ENCODE measurements around the gene MCRS1.

MCRS1 gene

GRCh38 chr12:49555631-49556390 lies 12.1 kb downstream of the MCRS1 start:
- no peak for DNase-seq
- no peak overlapping the region for H3K27ac Mint-ChIP-seq
- peaks cover 28% of the 10 kb centered on the region for H3K27me3 Mint-ChIP-seq (ENCODE audit: low read depth, poor library complexity)
- TF ChIP-seq CTCF (IDR thresholded peaks at IDR 0.05), result no peak
- H3K4me3 Mint-ChIP-seq, result no peak overlapping the region
- no peaks in the 10 kb centered on the region for H3K9me3 Mint-ChIP-seq
- peaks cover 26% of the 10 kb centered on the region for H3K36me3 Mint-ChIP-seq (ENCODE audit: low read depth)
- peaks cover 12% of the 10 kb centered on the region for H3K4me1 Mint-ChIP-seq

GRCh38 chr12:49554266-49554665 lies 13.7 kb downstream of the MCRS1 start:
- peaks cover 40% of the 10 kb centered on the region for H3K27me3 Mint-ChIP-seq (ENCODE audit: low read depth, poor library complexity)
- H3K4me3 Mint-ChIP-seq, result no peak overlapping the region
- DNase-seq, result no peak
- no peak for TF ChIP-seq CTCF (IDR thresholded peaks at IDR 0.05)
- peaks cover 13% of the 10 kb centered on the region for H3K36me3 Mint-ChIP-seq (ENCODE audit: low read depth)
- peaks cover 12% of the 10 kb centered on the region for H3K4me1 Mint-ChIP-seq
- no peak overlapping the region for H3K27ac Mint-ChIP-seq
- no peaks in the 10 kb centered on the region for H3K9me3 Mint-ChIP-seq

- no peaks in the 10 kb centered on the region for H3K9me3 Mint-ChIP-seq
- peaks cover 16% of the 10 kb centered on the region for H3K4me1 Mint-ChIP-seq
- no peak overlapping the region for H3K4me3 Mint-ChIP-seq
- peak; percentile 37 for TF ChIP-seq CTCF (IDR thresholded peaks at IDR 0.05)
- peaks cover 46% of the 10 kb centered on the region for H3K27me3 Mint-ChIP-seq (ENCODE audit: low read depth, poor library complexity)
- H3K36me3 Mint-ChIP-seq (ENCODE audit: low read depth), result peaks cover 7% of the 10 kb centered on the region
- H3K27ac Mint-ChIP-seq, result no peak overlapping the region
- no peak for DNase-seq
Measured at GRCh38 chr12:49553512-49554088, 14.3 kb downstream of the MCRS1 start.

- Mint-ChIP-seq H3K9me3 (no peaks in the 10 kb centered on the region), H3K36me3 (ENCODE audit: low read depth) (peaks cover 4% of the 10 kb centered on the region), H3K27ac (no peak overlapping the region), H3K27me3 (ENCODE audit: low read depth, poor library complexity) (peaks cover 53% of the 10 kb centered on the region), H3K4me3 (no peak overlapping the region), H3K4me1 (peaks cover 16% of the 10 kb centered on the region)
- TF ChIP-seq CTCF (IDR thresholded peaks at IDR 0.05), result no peak
- DNase-seq, result no peak
Measured at GRCh38 chr12:49552899-49553298, 15.0 kb downstream of the MCRS1 start.

GRCh38 chr12:49552425-49552824 lies 15.5 kb downstream of the MCRS1 start:
- H3K4me1 Mint-ChIP-seq, result peaks cover 16% of the 10 kb centered on the region
- H3K4me3 Mint-ChIP-seq, result no peak overlapping the region
- no peak overlapping the region for H3K27ac Mint-ChIP-seq
- H3K36me3 Mint-ChIP-seq (ENCODE audit: low read depth), result peaks cover 4% of the 10 kb centered on the region
- peaks cover 58% of the 10 kb centered on the region for H3K27me3 Mint-ChIP-seq (ENCODE audit: low read depth, poor library complexity)
- no peak for TF ChIP-seq CTCF (IDR thresholded peaks at IDR 0.05)
- no peak for DNase-seq
- H3K9me3 Mint-ChIP-seq, result no peaks in the 10 kb centered on the region

GRCh38 chr12:49552014-49552413 lies 15.9 kb downstream of the MCRS1 start:
- Mint-ChIP-seq H3K27me3 (ENCODE audit: low read depth, poor library complexity) (peaks cover 62% of the 10 kb centered on the region), H3K4me3 (no peak overlapping the region), H3K4me1 (peaks cover 16% of the 10 kb centered on the region), H3K36me3 (ENCODE audit: low read depth) (peaks cover 4% of the 10 kb centered on the region), H3K9me3 (no peaks in the 10 kb centered on the region), H3K27ac (no peak overlapping the region)
- TF ChIP-seq CTCF (IDR thresholded peaks at IDR 0.05), result no peak
- no peak for DNase-seq

Data from nephron progenitor cell (in vitro differentiated cells).